ENCODE data around the gene CNGA4.

DNA sequence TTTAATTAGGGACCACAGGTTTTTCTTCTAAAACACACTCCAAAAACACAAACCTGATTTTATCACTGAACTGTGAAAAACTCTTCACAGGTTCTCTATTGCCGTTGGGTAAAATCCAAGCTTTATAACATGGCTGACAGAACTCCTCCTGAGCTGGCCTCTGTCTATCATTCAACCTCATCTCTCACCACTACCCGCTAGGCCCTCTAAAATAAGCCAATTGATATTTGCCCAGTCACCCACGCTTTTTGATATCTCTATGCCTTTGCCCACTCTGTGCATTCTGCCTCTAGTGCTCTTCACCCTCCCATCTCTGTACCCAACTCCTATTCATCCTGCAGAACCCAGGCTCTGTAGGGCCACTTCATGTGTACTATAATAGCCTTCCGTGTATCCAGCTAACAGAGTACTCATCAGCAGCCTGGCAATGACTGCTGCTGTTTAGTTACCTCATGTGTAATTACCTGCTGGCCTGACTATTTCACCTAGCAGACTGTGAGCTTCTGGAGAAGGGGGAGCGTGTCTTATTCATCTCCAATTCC lies 1.1 kb upstream of the CNGA4 start:
- TF ChIP-seq POLR2A (IDR thresholded peaks at IDR 0.05; ENCODE audit: borderline replicate concordance, extremely low read depth, insufficient read depth, insufficient read length) (no peak), POLR2AphosphoS5 (IDR thresholded peaks at IDR 0.05; ENCODE audit: low read depth, low read length) (no peak), SP1 (IDR thresholded peaks at IDR 0.05; ENCODE audit: low read depth) (no peak), EZH2phosphoT487 (IDR thresholded peaks at IDR 0.05; ENCODE audit: borderline replicate concordance) (no peak), SIN3A (IDR thresholded peaks at IDR 0.05; ENCODE audit: low read depth) (no peak), EZH2 (IDR thresholded peaks at IDR 0.05) (no peak), ZNF274 (IDR thresholded peaks at IDR 0.05; ENCODE audit: low read depth, low read length) (no peak)
- TF ChIP-seq, protein P1, sequence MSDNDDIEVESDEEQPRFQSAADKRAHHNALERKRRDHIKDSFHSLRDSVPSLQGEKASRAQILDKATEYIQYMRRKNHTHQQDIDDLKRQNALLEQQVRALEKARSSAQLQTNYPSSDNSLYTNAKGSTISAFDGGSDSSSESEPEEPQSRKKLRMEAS (IDR thresholded peaks at IDR 0.05): no peak
- TF ChIP-seq, protein P2, sequence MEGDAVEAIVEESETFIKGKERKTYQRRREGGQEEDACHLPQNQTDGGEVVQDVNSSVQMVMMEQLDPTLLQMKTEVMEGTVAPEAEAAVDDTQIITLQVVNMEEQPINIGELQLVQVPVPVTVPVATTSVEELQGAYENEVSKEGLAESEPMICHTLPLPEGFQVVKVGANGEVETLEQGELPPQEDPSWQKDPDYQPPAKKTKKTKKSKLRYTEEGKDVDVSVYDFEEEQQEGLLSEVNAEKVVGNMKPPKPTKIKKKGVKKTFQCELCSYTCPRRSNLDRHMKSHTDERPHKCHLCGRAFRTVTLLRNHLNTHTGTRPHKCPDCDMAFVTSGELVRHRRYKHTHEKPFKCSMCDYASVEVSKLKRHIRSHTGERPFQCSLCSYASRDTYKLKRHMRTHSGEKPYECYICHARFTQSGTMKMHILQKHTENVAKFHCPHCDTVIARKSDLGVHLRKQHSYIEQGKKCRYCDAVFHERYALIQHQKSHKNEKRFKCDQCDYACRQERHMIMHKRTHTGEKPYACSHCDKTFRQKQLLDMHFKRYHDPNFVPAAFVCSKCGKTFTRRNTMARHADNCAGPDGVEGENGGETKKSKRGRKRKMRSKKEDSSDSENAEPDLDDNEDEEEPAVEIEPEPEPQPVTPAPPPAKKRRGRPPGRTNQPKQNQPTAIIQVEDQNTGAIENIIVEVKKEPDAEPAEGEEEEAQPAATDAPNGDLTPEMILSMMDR (IDR thresholded peaks at IDR 0.05 in 2 of 3, conservative IDR thresholded peaks at IDR 0.05 in 1 of 3; ENCODE audit: borderline replicate concordance in 1 of 3, insufficient read depth in 1 of 3, low read depth in 2 of 3, low read length in 2 of 3): no peak
- TF ChIP-seq, protein P3, sequence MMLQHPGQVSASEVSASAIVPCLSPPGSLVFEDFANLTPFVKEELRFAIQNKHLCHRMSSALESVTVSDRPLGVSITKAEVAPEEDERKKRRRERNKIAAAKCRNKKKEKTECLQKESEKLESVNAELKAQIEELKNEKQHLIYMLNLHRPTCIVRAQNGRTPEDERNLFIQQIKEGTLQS (IDR thresholded peaks at IDR 0.05): no peak
- TF ChIP-seq, protein P4, sequence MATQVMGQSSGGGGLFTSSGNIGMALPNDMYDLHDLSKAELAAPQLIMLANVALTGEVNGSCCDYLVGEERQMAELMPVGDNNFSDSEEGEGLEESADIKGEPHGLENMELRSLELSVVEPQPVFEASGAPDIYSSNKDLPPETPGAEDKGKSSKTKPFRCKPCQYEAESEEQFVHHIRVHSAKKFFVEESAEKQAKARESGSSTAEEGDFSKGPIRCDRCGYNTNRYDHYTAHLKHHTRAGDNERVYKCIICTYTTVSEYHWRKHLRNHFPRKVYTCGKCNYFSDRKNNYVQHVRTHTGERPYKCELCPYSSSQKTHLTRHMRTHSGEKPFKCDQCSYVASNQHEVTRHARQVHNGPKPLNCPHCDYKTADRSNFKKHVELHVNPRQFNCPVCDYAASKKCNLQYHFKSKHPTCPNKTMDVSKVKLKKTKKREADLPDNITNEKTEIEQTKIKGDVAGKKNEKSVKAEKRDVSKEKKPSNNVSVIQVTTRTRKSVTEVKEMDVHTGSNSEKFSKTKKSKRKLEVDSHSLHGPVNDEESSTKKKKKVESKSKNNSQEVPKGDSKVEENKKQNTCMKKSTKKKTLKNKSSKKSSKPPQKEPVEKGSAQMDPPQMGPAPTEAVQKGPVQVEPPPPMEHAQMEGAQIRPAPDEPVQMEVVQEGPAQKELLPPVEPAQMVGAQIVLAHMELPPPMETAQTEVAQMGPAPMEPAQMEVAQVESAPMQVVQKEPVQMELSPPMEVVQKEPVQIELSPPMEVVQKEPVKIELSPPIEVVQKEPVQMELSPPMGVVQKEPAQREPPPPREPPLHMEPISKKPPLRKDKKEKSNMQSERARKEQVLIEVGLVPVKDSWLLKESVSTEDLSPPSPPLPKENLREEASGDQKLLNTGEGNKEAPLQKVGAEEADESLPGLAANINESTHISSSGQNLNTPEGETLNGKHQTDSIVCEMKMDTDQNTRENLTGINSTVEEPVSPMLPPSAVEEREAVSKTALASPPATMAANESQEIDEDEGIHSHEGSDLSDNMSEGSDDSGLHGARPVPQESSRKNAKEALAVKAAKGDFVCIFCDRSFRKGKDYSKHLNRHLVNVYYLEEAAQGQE (IDR thresholded peaks at IDR 0.05; ENCODE audit: low read depth): no peak

All from HCT116 (cell line).